HG03175 (cell line): ENCODE measurements around the gene PSMD3.
"Not testable (repeated sequence)": the region's sequence is repeated elsewhere in the genome, so short reads cannot be mapped to it uniquely, and the experiment has no call there.

Source experiments
- ATAC-seq: cut with Tn5 transposase; IDR thresholded peaks from one replicate; pipeline ENCODE4 v1.9.1; 2021; ENCODE audit warnings: mild to moderate bottlenecking, moderate library complexity; ENCODE audit not compliant: unreplicated experiment

Gene PSMD3

DNA sequence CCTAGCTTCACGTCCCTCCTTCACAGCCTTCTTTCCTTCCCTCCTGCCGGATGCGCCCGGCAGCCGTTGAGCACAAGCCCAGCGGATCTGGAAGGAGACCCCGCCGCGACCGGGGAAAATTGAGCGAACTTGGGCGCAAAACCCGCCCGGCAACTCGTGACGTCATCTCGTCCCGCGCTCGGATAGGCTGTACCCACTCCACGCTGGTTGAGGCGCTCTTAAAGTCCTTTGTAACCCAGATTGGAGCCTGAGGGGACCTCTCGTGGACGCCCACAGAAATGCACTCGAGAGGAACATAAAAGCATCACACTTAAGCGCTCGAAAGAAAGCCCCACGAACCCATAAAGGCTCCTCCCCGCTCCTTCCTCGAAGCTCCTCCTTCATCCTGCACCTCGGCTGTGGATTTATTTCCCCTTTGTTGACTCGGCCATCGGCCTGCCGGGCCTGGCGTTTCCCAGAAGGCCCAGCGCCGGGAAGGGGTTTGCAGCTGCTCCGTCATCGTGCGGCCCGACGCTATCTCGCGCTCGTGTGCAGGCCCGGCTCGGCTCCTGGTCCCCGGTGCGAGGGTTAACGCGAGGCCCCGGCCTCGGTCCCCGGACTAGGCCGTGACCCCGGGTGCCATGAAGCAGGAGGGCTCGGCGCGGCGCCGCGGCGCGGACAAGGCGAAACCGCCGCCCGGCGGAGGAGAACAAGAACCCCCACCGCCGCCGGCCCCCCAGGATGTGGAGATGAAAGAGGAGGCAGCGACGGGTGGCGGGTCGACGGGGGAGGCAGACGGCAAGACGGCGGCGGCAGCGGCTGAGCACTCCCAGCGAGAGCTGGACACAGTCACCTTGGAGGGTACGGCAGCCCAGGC lies at the start of gene PSMD3:
Gene PSMD3, plus strand, starts transcription at position 457 of the 856 bp plus-strand sequence. Its CDS starts 164 bp downstream, at position 621.
- ATAC-seq, result peak; percentile 94

DNA sequence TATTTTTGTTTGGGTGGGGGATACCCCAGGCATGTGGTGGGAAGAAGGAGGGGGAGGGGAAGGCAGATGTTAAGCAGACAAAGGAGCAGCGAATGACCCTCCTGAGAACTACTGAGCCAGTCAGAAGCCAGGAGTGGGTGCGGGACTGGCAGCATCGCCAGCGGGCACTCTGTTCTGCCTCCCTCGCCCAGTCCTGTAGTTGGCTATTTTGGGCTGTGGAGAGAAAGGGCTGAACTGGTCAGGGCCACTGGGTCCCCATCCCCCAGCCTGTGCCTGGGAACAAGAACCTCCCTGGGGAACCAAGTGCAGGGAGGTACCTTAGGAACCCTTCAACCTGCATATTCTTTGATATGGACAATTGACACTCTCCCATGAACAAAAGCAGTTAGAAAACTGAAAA lies 46.7 kb upstream of the PSMD3 start:
- no peak for ATAC-seq

DNA sequence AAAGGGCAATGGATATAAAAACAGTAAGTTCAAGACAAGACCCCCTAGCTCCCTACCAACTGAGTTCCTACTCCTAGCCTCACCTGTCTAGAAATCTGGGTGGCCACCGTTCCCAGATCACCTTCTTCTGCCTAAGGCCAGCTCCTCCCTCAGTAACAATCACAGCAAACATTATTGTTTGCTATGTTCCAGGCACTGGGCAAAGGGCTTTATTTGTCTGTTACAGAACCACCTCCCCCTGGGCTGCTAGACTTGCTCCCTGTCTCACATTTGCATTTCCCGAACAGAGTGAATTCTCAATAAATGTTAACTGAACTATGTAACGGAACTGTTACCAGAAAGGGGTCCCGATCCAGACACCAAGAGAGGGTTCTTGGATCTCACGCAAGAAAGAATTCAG lies 46.3 kb upstream of the PSMD3 start:
- no peak for ATAC-seq

DNA sequence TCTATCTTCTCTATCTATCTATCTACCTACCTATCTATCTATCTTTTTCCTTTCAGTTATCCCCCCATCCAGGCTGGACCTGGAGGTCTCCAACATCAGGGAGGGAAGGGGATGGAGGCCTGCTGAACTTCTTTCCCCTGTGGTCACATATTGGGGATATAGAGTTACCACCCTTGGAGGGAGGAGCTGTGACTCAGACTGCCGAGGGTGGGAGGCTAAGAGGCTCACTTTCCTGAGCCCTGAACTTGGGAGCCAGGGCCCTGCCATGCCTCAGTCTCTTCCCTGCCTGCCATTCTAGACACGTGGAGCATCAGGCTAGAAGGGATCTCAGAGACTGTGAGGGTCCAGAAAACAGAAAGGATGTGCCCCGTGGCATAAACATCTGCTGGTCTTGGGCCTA lies 44.7 kb upstream of the PSMD3 start:
- ATAC-seq, result no peak

DNA sequence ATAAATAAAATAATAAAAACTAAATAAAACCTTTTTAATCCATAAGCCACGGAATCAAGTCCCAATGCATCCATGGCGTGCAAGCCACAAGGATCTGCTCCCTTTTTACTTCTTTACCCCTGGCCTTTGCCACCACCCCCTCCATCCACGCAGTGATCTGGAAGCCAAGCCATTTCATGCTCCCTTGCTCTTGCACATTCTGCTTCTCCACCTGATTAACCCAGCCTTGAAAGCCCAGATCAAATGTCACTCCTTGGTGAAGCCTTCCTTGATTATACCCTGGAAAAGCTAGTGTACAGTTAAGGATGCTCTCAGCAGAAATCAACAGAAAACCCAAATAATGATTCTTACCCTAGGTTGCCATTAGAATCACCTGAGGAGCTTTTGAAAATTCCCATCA lies 43.2 kb upstream of the PSMD3 start:
- ATAC-seq, result no peak

DNA sequence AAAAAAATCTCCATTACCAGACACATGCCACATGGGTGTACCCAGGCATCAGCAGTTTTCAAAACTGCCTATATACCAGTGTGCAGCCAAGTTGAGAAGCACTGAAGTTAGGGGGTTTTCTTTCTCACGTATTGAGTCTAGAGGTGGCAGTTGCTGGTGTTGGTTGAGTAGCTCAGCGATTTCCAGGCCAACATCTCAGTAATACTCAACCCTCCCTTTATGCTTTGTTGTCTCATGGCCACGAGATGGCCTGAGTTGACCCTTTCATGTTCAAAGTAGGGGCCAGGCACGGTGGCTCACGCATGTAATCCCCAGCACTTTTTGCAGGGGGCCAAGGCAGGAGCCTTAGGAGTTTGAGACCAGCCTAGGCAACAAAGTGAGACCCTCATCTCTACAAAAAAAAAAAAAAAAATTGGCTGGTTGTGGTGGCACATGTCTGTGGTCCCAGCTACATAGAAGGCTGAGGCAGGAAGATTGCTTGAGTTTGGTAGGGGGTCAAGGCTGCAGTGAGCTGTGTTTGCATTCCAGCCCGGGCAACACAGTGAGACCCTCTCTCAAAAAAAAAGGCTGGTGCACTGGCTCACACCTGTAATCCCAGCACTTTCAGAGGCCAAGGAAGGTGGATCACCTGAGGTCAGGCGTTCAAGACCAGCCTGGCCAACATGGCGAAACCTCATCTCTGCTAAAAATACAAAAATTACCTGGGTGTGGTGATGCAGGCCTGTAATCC lies 42.3 kb upstream of the PSMD3 start:
- no peak for ATAC-seq

DNA sequence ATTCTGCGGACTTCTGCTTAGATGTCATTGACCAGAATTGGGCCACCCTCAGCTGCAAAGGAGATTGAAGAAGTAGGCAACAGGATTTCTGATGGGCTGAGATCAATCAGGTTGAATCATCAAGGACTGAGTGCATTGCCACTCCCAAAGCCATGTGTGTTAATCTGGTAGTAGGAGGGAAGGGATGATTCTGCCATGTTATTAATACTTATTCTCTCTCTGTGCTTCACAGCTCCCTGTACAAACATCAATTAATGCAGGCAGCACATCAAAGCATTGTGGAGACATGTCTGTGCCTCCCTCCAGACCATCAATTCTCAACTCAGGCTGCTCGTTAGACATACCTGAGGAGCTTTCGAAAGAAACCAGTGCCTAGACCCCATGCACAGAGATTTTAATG lies 41.5 kb upstream of the PSMD3 start:
- ATAC-seq, result no peak

DNA sequence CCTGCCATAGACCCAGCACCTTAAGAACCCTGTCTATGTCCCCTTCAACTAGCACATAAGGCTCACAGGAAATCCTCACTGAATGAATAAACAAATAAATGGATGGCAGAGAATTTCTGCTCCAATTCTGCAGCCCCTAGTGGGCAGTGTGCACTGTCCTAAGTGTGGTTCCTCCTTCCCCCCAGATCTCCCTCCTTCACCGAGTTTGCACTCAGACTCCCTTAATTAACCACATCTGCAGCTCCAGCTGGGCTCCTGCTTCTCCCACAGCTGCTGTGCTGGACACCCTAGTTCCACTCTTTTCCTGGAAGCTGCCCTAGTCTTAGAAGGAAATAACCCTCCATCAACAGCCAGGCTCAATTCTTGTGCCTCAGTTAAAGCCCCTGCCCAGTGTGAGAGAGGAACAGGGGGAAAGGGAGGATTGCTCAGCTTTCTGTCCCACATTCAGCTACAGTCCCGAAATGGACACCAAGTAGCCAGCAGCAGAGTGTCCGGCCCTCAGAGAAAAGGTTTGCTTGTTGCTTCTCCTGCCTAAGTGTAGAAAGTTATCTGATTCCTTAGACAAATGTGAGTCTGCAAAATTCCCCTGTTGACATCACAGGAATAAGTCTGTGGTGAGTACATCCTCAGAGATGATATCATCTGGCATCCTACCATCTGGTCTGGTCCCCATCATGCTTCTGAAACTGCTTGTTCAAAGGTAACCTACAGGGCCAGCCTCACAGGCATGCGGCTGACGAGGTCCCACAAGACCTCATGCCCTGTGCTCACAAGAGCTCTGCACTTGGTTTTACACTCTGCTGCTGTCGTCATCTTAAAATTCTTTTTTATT lies 40.8 kb upstream of the PSMD3 start:
- no peak for ATAC-seq

DNA sequence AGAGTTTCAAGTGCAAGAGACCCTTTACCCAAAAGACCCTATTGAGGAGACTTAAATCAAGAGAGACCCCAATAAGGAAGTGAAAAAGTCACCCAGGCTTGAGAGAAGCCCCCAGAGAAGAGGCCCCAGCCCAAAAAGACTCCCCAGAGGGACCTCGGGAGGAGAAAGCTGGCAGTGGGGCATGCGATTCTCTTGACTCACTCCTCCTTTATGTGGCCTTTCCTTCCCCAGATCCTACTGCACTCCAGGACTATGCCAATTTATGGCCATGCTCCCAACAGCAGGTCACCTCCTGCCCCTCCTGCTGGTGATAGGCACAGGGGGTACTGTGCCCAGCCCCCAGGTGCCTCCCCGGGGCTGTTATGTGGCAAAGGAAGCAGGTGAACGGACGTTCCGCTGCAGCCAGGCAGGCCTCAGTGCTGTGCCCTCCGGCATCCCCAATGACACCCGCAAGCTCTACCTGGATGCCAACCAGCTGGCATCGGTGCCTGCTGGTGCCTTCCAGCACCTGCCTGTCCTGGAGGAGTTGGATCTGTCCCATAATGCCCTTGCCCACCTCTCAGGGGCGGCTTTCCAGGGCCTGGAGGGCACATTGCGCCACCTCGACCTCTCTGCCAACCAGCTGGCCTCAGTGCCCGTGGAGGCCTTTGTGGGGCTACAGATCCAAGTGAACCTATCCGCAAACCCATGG lies 36.8 kb upstream of the PSMD3 start:
- no peak for ATAC-seq

DNA sequence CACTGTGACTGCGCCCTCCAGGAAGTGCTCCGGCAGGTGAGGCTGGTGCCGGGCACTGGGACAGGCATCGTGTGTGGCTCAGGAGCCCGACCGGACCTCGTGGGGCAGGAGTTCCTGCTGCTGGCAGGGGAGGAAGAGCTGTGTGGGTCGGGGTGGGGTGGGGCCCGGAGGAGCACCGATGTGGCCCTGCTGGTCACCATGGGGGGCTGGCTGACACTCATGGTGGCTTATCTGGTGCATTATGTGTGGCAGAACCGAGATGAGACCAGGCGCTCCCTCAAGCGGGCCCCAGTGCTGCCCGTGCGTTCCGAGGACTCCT lies 36.3 kb upstream of the PSMD3 start:
- ATAC-seq, result no peak

DNA sequence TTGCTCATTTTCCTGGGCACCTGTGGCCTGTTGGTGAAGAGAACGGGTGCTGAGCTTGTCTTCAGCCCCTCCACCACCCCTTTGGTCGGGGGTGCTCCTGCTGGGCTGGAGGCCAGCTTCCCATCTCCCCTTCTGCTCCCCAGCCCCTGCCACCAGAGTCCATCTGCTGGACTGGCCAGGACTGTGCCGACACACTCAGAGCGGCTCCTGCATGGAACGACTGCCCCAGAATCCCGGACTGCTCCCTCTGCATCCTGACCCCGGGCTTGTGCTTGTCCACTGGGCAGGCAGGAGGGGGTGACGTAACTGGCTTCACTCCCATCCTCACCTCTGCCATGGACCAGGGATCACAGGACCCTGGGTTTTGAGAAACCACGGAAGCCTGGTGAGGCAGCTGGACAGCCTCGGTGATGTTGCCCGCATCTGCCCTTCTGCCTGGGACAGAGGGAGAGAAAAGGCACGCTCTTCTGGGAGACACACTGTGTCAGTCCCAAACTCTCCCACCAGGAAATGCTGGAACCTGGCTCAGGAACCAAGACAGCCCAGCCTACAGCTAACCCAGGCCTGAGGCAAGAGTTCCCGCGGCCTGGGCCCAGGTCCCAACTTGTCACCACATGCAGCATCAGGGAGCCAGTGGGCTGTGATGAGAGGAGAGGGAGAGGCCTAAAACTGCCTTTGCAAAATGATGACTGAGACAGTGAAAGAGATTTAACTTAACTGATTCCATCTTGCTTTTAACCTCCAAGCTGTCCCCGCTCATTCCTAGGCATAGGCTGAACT lies 33.9 kb upstream of the PSMD3 start:
- ATAC-seq, result no peak

DNA sequence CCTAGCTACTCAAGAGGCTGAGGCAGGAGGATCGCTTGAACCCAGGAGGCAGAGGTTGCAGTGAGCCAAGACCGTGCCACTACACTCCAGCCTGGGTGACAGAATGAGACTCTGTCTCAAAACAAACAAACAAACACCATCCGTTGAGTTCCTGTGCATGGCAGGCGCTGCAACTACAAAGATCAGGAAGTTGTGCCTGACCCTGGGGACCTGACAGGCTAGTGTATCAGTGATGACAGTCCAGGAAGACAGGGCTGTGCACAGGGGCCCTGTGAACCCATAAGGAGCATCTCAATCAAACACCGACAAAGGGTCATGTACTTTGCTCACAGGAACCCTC lies 32.1 kb upstream of the PSMD3 start:
- ATAC-seq, result not testable (repeated sequence)

DNA sequence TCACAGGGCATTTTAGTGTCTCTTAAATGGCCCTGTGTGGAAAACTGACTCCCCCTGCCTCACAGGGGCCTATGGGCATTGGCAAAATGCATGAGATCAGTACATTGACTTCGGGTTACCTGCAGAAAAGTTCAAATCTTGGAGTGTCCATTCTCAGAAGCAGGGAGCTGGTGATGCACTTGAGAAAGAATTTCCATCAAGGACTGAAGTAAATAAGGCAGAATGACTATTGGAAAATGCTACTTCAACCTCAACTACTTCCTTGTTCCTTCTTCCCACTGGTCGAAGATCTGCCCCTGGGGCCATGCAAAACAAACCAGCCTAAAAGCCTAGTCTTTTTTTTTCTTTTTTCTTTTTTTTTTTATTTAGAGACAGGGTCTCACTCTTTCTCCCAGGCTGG lies 31.6 kb upstream of the PSMD3 start:
- no peak for ATAC-seq

DNA sequence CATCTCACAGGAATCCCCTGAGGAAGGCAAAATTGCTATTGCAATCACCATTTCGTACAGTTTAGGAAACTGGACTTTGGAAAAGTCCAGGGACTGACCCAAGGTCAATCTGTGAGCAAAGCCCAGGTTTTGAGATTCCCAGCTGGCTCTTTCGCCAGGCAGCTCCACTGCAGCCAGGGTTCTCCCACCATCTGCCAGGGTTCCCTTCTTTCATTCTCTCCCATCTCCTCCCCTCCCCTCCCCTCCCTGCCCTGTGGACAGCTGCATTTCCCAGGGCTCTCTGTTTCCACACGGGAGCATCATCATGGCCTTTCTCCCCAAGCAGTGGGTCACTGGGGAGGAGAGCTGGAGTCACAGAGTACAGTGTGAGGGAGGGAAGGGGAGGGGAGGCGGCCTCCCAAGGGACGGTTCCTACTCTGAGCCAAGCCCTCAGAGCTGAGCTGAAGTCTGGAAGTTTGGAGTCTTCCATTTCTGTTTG lies 29.7 kb upstream of the PSMD3 start:
- no peak for ATAC-seq

DNA sequence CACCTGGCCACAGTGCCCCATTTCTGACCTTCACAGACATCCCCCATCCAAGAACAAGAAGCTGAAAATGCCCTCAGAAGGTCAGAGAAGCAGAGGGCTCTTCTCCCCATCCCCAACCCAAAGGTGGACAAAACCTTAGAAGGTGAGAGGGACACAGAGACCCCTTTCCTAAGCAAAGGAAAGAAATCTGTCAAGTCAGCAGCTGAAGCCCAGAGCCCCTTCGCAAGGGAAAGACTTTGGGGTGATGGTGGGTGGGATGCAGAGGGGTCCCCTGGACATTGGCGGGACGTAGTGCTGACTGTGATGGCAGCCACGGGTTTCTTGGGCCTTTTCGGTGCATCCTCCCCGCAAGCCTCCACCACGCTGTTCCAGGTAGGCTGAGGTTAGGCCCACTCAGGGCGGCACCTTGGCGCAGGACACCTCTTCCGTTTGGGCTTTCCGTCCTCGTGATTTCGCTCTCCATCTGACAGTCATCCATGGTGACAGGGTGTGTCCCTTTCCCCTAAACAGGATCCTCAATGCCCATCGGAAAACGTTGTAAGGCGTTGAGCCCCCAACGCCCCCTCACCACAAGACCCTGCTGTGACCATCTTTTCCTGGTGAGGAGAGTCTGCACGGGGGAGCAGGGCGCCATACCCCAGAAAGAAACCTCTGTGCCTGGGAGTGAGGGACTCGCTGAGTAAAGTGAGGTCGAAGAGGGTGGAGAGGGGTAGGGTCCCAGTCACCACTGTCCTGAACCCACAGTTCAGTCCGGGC lies 28.5 kb upstream of the PSMD3 start:
- no peak for ATAC-seq

DNA sequence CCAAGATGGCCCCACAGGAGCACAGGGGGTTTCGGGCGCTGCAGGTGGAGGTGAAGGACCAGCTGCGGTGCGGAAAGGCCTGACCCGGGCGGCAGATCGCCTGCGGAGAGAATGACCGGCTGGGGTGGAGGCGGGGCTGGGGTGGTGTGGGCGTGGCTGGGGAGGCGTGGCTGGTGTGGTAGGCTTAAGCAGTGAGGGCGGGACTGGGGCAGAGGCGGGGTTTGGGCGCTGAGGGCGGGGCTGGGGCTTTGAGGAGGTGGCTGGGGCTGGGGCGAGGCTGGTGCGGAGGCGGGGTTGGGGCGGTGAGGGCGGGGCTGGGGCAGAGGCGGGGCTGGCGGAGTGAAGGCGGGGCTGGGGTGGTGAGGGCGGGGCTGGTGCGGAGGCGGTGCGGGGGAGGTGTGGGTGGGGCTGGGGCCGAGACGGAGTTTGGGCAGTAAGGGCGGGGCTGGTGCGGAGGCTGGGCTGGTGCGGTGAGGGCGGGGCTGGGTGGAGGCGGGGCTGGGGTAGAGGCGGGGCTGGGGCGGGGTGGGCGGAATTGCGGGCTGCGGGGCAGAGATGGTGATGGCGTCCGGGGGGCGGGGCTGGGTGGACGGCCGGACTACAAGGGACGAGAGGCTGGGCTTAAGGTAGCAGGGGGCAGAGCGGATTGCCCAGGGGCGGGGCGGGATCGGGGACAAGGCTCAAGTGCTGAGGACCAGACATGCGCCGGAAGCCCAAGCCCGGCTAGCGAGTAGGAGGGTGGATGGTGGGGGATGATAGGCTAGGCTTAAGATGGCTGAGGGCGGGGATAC lies 27.7 kb upstream of the PSMD3 start:
- peak; percentile 71 for ATAC-seq

DNA sequence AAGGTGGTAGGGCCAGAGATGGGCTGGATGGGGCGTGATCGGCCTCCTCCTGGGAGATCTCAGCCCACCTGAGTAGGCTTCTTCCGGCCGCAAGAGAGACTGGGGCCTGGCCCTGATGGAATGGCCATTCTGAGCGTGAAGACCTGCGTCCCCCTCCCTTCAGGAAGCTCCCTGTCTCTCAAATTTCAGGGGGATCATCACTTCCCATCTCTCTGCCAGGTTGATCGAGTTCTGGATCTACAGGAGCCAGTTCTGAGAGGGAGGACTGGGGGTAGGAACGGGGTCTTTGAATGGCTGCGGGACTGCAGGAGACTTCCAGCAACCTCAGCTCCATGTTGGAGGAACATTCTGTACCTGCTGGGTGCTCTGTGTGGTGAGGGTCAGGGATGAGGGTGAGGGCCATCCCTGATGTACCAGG lies 27.1 kb upstream of the PSMD3 start:
- no peak for ATAC-seq

DNA sequence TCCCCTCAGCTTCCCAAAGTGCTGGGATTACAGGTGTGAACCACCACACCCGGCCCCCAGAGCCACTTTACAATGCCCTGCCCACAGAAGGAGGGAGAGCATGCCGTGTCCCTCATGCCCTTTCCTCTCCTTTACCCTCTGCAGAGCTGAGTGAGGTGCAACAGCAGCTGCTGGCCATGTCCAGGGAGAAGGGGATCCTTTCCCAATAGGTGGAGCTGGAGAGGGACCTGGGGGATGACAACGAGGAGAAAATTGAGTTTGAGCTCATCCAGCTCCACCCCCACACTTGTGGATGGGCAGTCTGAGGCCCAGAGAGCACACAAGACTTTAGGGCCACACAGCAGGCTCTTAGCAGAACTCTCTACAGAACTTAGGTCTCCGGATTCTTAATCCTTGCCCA lies 25.7 kb upstream of the PSMD3 start:
- ATAC-seq, result no peak
